ENCODE measurements around the gene MT1E.
A peak's percentile ranks its signal among the peaks of the same experiment; 100 is the strongest.

MT1E gene

DNA sequence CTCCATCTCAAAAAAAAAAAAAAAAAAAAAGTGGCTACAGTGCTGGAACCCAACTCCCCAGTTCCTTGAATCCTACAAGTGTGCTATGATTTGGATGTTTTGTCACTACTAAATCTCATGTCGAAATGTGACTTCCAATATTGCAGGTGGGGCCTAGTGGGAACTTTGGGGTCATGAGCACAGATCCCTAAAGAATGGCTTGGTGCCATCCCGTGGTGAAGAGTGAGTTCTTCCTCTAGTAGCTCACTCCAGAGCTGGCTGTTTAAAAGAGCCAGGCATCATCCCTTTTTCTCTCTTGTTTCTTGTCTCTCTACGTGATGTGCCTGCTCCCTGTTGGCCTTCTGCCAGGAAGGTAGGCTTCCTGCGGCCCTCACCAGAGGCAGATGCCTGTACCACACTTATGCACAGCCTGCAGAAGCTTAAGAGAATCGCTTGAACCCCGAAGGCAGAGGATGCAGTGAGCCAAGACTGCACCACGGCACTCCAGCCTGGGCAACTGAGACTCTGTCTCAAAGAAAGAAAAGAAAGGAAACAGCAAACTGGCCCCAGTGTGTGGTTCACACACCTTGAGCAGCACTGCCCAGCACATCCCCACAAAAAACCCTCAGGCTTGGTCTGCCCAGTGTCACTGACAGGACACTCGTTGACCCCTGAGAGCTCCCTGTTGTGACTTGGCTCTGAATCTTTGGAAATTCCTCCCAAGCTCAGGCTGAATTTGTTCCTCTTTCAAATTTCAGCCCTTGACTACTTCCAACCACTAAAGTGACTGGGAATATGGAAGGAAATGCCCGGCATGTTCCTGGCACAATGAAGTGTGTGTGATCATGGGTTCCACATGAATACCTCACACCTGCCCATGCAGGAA is 3.1 kb downstream of the MT1E start:
- no peak for DNase-seq

DNA sequence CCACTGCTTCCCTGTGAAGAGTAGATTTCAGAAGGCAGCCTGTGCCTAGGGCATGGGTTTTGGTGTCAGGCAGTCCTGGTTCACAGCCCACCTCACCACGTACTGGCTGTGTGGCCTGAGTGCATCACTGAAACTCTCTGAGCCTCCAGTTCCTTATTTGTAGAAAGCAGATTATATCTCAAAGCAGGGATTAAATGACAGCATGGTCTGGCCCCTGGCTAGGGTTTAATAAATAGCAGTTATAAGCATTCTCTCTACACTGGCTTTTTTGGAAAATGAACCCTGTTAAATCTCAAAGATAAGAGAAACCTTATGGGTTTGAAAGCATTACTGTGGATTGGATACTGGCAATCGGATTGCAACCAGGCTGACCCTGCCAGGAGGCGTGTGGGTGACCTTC is 4.0 kb downstream of the MT1E start:
- DNase-seq, result no peak

GRCh38 chr16:56630134-56630533 is 4.6 kb downstream of the MT1E start:
- no peak for DNase-seq

GRCh38 chr16:56631197-56631596 is 5.6 kb downstream of the MT1E start:
- no peak for DNase-seq

DNA sequence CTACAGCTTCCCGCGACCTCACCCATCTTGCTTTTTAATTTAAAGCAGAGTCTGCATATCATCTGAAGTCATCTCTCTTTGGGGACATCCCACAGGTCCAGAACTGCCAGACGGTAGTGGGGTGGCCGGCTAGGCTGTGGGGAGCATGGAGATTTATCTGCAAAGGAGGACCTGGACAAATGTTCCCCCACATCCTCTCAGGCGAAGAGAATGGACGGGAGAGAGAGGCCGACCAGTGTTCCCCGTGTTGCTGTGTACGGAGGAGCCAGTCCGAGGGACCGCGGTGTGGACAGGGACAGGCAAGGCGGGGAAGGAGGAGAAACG is 6.2 kb downstream of the MT1E start:
- DNase-seq, result no peak

DNA sequence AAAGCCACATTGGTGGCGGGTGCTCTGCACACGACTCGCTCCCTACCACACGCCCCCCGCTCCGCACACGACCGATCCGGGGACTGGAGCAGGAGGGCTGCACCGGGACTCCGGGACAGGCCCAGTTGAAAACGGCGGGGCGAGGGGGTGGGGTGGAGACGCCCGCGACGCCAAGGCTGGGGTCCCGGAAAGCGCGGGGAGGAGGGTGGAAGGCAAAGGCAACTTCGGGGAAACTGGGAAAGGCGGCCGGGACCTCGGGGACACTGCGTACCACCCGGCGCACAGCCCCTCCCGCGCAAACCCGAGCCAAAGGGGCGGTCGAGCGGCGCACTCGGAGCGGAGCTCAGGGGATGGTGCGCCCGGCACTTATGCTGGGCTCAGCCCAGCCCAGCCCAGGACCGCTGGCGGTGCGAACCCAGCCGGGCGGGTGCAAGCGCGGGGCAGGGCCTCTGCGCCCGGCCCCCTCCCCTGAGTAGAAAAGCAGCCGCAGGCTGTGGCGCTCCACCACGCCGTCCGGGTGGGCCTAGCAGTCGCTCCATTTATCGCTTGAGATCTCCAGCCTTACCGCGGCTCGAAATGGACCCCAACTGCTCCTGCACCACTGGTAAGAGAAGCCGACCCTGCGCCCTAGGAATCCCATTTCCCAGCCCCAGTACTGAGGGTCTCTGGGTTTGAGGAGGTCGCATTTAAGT is 6.7 kb downstream of the MT1E start, which contains the start of gene MT1M:
Gene MT1M (plus strand): TSS at position 504 of the 692 bp plus-strand sequence. CDS start 73 bp downstream, at position 577.
- no peak for DNase-seq

- no peak for DNase-seq
Observed at GRCh38 chr16:56632848-56633365, 7.3 kb downstream of the MT1E start.

GRCh38 chr16:56633535-56633934 is 8.0 kb downstream of the MT1E start:
- no peak for DNase-seq

DNA sequence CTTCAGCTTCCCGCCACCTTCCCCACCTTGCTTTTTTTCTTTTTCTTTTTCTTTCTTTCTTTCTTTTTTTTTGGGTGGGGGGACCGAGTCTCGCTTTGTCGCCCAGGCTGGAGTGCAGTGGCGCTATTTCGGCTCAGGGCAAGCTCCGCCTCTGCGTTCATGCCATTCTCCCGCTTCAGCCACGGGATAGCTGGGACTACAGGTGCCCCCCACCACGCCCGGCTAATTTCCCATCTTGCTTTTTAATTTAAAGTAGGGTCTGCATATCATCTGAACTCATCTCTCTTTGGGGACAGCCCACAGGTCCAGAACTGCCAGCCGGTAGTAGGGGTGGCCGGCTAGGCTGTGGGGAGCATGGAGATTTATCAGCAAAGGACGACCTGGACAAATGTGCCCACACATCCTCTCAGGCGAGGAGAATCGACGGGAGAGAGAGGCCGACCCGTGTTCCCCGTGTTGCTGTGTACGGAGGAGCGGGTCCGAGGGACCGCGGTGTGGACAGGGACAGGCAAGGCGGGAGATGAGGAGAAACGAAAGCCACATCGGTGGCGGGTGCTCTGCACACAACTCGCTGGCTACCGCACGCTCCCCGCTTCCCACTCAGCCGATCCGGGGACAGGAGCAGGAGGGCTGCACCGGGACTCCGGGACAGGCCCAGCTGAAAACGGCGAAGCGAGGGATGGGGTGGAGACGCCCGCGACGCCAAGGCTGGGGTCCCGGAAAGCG is 9.3 kb downstream of the MT1E start:
- DNase-seq, result no peak

- DNase-seq, result no peak
Observed at GRCh38 chr16:56635441-56635967, 9.9 kb downstream of the MT1E start.

DNA sequence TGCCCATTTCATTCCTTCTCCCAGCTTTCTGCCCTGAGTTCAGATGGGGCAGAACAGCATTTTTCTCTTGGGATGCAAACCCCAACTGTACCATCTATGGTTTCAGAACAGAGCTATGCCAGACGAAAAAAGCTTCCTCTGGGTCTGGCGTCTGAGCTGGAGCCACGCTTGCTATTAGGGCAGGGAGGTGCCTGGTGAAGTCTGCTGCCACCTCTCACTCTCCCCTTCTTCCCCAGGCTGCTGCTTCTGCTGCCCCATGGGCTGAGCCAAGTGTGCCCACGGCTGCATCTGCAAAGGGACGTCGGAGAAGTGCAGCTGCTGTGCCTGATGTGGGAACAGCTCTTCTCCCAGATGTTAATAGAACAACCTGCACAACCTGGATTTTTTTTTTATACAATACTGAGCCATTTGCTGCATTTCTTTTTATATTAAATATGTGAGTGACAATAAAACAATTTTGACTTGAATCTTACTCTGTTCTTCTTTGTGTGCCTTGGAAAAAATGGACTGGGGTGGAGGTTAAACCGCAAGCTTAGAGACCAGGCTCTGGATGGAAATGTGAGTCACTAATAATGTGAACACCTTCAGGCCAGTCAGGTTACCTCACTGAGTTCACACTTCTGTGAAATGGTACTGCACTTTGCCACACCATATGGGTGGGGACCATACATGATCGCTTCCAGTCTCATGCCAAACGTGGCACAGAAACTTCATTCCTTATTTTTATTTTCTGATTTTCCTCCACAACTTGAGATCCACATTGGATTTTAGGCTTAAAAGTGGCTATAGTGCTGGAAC is 11.2 kb downstream of the MT1E start:
- no peak for DNase-seq

GRCh38 chr16:56637814-56638750 is 12.5 kb downstream of the MT1E start, which contains the start of gene MT1A:
MT1A (plus strand) TSS chr16:56638666; CDS start chr16:56638739, 73 bp downstream.
- no peak for DNase-seq

GRCh38 chr16:56639045-56639444 is 13.5 kb downstream of the MT1E start:
- DNase-seq, result no peak

GRCh38 chr16:56640076-56640475 is 14.5 kb downstream of the MT1E start:
- no peak for DNase-seq

DNA sequence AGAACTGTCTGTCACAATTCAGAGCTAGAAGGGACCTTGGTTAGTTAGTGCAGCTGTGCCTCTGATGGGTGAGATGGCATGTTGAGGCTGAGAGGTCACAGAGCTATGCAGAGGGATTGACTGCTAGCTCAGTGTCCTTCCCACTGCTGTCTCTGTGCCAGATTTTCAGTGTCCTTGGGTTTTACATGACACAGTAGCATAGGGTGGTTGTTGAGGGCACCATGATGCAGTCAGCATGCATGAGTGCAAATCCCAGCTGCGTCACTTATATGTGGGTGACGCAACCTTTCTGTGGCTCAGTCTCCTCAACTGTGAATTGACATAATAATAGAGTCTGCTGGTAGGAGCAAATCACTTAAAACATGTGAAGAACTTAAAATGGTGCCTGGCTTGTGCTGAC is 15.6 kb downstream of the MT1E start:
- DNase-seq, result no peak

- DNase-seq, result peak; percentile 84
Observed at GRCh38 chr16:56643080-56643778, 17.6 kb downstream of the MT1E start.

DNA sequence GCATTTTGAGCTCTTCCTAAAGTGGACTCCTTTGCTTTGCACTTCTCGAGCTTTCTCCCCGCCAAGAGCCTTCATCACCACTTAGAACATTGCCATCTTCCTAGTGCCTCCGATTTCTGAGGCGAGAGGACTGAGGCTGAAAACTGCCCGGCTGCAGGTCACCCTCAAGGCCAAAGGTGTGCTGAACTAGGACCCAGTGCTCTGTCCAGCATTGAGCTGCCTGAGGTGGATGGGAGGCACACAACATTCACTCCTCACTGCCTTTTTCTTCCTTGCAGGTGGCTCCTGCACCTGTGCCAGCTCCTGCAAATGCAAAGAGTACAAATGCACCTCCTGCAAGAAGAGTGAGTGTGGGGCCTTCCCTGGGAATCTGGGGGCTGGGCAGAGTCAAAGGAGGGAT is 18.3 kb downstream of the MT1E start:
- DNase-seq, result no peak

DNA sequence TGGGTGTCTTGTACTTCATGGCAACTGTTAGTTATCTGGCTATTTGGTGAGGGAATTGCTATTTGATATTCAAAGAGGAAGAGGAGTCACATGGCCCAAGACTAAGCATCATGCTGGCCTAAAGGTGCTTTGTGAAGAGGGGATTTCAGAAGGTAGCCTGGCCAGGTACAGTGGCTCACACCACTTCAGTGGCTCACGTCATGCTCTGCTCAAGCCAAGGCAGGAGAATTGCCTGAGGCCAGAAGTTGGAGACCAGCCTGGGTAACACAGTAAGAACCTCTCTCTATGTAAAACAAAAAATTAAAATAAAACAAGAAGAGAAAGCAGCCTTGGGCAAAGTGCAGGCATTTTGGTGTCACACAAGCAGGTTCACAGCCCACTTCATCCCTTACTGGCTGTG is 19.7 kb downstream of the MT1E start:
- DNase-seq, result no peak

- DNase-seq, result no peak
Observed at GRCh38 chr16:56645838-56646237, 20.3 kb downstream of the MT1E start.

Data from activated CD4-positive, alpha-beta T cell treated with anti-CD3 and anti-CD28 coated beads, Interleukin-10, Interleukin-2, amounts not matched to agents 100 ng/mL and 50 ng/mL, durations not matched to agents 16 hours and 8 hours (primary cell).